Loucy (cell line): Measurements from ENCODE around the gene PTPN3.

Experiments used
- H2AFZ ChIP-seq: fragments of 200-600 bp; sonication (generic); 2 replicates; pipeline ENCODE4 v1.6.0; 2016; ENCODE audit warnings: antibody characterized with exemption, mild to moderate bottlenecking, low read length, moderate library complexity
- H3F3A ChIP-seq: fragments of 200-600 bp; 2 replicates; pipeline ENCODE4 v1.6.0; 2016; ENCODE audit warnings: antibody characterized with exemption, low read depth, mild to moderate bottlenecking
- H3K27me3 ChIP-seq: fragments of 200-600 bp; sonication (generic); 2 replicates; pipeline ENCODE4 v1.6.1; 2014; ENCODE audit warnings: low read length, mild to moderate bottlenecking; ENCODE audit not compliant: insufficient read depth, poor library complexity, severe bottlenecking
- H3K36me3 ChIP-seq: fragments of 200-600 bp; sonication (generic); 2 replicates; pipeline ENCODE4 v1.6.1; 2016; ENCODE audit warnings: low read length; ENCODE audit not compliant: insufficient read depth
- H3K4me1 ChIP-seq: fragments of 200-600 bp; sonication (generic); 2 replicates; pipeline ENCODE4 v1.5.1; 2014; ENCODE audit warnings: low read length, mild to moderate bottlenecking; ENCODE audit not compliant: insufficient read depth, poor library complexity, severe bottlenecking
- H3K4me2 ChIP-seq: fragments of 200-600 bp; sonication (generic); 2 replicates; pipeline ENCODE4 v1.6.0; 2014; ENCODE audit warnings: antibody characterized with exemption, low read length, low read depth, mild to moderate bottlenecking; ENCODE audit not compliant: poor library complexity, severe bottlenecking
- H3K4me3 ChIP-seq: fragments of 200-600 bp; sonication (generic); 2 replicates; pipeline ENCODE4 v1.5.1; 2014; ENCODE audit warnings: low read length, mild to moderate bottlenecking, mixed read lengths; ENCODE audit not compliant: poor library complexity, severe bottlenecking
- H3K79me2 ChIP-seq: fragments of 200-600 bp; sonication (generic); 2 replicates; pipeline ENCODE4 v1.6.1; 2014; ENCODE audit warnings: low read length; ENCODE audit not compliant: insufficient read depth
- H3K9ac ChIP-seq: fragments of 200-600 bp; sonication (generic); 2 replicates; pipeline ENCODE4 v1.6.0; 2014; ENCODE audit warnings: mild to moderate bottlenecking, low read depth, low read length, moderate library complexity; ENCODE audit not compliant: poor library complexity, severe bottlenecking
- H3K9me2 ChIP-seq: fragments of 200-600 bp; sonication (generic); replicated peaks from 2 replicates; pipeline ENCODE4 v1.6.1; 2016; ENCODE audit warnings: low read depth, low read length, mixed read lengths
- H3K9me3 ChIP-seq: fragments of 200-600 bp; sonication (generic); 2 replicates; pipeline ENCODE4 v1.6.1; 2014; ENCODE audit warnings: mild to moderate bottlenecking, antibody characterized with exemption, low read length, low read depth; ENCODE audit not compliant: insufficient read depth
- H4K20me1 ChIP-seq: fragments of 200-600 bp; sonication (generic); 2 replicates; pipeline ENCODE4 v1.6.0; 2014; ENCODE audit warnings: antibody characterized with exemption, low read length, mild to moderate bottlenecking; ENCODE audit not compliant: insufficient read depth, poor library complexity, severe bottlenecking
- EZH2phosphoT487 ChIP-seq: fragments of 200-600 bp; IDR thresholded peaks from 2 replicates; pipeline ENCODE4 v1.6.1; 2018; ENCODE audit warnings: antibody characterized with exemption, mild to moderate bottlenecking, moderate library complexity, borderline replicate concordance
- TF ChIP-seq, protein P1 (sequence below): fragments of 200-600 bp; sonication (generic); conservative IDR thresholded peaks from 2 replicates; pipeline ENCODE4 v1.5.1; 2014; ENCODE audit warnings: mild to moderate bottlenecking, antibody characterized with exemption, low read length

PTPN3 gene

DNA sequence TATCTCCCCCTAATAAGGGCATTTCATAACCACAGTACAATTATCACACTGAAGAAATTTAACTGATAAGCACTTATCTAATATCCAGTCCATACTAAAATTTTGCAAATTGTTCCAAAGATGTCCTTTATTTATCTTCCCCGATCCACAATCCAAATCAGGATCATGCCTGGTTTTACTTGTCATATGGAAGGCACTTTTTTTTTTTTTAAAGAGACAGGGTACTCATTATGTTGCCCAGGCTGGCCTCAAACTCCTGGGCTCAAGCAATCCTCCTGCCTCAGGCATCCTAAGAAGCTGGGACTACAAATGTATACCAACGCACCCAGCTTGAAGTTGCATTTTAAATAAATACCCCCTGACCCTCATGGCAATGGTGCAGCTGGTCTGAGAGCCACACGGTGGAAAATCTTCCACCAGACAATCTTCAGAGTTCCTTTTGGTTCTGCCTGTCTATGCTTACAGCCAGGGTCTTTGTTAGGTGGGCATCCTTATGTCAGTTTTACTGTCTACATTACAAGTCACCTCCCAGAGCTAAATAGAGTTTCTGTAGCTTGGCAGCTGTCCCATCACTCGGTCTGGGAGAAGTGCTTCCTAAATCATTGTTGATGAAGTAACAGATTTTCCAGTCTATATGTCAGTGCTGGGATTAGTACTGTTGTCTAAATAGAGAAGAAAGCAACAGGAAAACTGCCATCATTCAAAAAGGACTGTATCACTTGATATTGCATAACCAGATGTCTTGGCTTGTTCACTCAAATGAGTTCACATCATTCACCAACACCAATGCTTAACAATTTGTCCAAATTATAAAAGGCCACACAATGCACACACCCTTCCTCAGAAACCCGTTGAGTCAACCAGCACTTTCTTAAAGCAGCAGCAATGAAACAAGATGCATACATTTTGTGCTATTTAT is 26.4 kb downstream of the PTPN3 start:
- Histone ChIP-seq H3K9me2 (no peaks in the 10 kb centered on the region), H3K9ac (no peak overlapping the region), H3K4me2 (no peak overlapping the region), H3K36me3 (no peaks in the 10 kb centered on the region), H3K27me3 (peaks cover 82% of the 10 kb centered on the region), H3K4me3 (no peak overlapping the region), H4K20me1 (no peaks in the 10 kb centered on the region), H3K79me2 (no peaks in the 10 kb centered on the region), H3K9me3 (no peaks in the 10 kb centered on the region), H2AFZ (no peak overlapping the region), H3F3A (no peaks in the 10 kb centered on the region), H3K4me1 (peaks cover 2% of the 10 kb centered on the region)
- TF ChIP-seq, protein P1, sequence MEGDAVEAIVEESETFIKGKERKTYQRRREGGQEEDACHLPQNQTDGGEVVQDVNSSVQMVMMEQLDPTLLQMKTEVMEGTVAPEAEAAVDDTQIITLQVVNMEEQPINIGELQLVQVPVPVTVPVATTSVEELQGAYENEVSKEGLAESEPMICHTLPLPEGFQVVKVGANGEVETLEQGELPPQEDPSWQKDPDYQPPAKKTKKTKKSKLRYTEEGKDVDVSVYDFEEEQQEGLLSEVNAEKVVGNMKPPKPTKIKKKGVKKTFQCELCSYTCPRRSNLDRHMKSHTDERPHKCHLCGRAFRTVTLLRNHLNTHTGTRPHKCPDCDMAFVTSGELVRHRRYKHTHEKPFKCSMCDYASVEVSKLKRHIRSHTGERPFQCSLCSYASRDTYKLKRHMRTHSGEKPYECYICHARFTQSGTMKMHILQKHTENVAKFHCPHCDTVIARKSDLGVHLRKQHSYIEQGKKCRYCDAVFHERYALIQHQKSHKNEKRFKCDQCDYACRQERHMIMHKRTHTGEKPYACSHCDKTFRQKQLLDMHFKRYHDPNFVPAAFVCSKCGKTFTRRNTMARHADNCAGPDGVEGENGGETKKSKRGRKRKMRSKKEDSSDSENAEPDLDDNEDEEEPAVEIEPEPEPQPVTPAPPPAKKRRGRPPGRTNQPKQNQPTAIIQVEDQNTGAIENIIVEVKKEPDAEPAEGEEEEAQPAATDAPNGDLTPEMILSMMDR: no peak
- TF ChIP-seq EZH2phosphoT487: no peak

DNA sequence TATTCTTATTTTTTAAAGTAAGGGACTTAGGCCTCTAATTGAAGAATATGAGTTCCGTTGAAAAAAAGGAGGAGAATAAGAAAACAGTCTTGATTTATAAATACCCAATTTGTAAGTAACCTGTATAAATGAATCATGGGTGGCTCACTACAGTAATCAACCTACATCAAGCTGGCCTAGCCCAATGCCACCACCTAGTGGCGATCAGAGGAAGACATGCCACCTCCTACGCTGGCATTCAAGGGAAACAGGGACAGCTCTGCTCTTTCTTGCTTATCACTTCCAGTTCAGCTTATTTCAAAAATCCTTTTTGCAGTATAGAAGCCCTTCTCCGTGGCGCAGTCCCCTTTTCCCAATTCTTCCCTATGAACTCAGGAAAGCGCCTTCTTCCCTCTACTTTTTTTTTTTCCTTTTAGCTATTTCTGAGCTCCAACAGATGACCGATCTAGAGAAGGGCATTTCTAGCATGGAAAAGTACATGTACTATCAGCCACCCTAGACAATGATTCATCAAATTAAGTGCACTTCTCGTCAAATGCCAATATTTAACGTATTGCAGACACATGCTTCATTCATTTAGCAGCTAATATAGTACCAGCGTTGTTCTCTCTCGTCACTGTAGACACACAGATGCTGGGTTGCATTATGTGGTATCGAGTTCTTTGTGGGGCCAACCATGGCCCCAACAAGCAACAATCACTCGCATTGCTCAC is 28.3 kb downstream of the PTPN3 start:
- Histone ChIP-seq H2AFZ (no peak overlapping the region), H3K36me3 (no peaks in the 10 kb centered on the region), H3K4me3 (no peak overlapping the region), H3K9ac (no peak overlapping the region), H3K79me2 (no peaks in the 10 kb centered on the region), H3K9me3 (no peaks in the 10 kb centered on the region), H3K4me1 (peaks cover 8% of the 10 kb centered on the region), H3F3A (no peaks in the 10 kb centered on the region), H4K20me1 (no peaks in the 10 kb centered on the region), H3K9me2 (no peaks in the 10 kb centered on the region), H3K4me2 (no peak overlapping the region), H3K27me3 (peaks cover 86% of the 10 kb centered on the region)
- TF ChIP-seq, protein P1: peak; percentile 94
- no peak for TF ChIP-seq EZH2phosphoT487

DNA sequence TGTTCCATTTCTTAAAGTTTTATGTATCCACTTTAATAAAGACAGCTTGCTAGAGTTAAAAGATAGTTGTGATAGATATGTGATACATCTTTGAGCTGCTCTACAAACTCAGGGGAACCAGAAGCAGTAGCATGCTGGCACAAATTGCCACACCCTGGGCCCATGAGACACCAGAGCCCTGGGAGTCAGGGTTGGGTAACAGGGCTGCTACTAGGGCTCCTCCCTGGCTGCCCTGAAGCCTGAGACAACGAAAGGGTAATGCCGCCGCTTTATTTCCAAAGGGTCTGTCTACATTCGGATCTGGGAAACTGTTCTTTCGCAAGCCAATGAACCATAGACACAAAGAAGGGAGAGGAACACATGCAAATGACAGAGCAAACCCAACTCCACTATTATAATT is 29.2 kb downstream of the PTPN3 start:
- TF ChIP-seq EZH2phosphoT487: no peak
- TF ChIP-seq, protein P1: no peak
- no peak overlapping the region for H3K4me2 ChIP-seq

More for the DNA sequence above, 29.2 kb downstream of the PTPN3 start:
- no peaks in the 10 kb centered on the region for H4K20me1 ChIP-seq
- H3F3A ChIP-seq: no peaks in the 10 kb centered on the region
- H3K27me3 ChIP-seq: peaks cover 86% of the 10 kb centered on the region
- no peaks in the 10 kb centered on the region for H3K9me2 ChIP-seq
- no peaks in the 10 kb centered on the region for H3K79me2 ChIP-seq
- no peak overlapping the region for H2AFZ ChIP-seq
- H3K4me1 ChIP-seq: peaks cover 8% of the 10 kb centered on the region
- no peaks in the 10 kb centered on the region for H3K9me3 ChIP-seq
- no peak overlapping the region for H3K4me3 ChIP-seq
- H3K9ac ChIP-seq: no peak overlapping the region
- H3K36me3 ChIP-seq: no peaks in the 10 kb centered on the region
